SK-N-SH treated with all-trans-retinoic acid at 6 μM for 48 hours (cell line): ENCODE measurements around the gene AGR3.

Experiments
- ATAC-seq: fragments of 200-7000 bp; cut with Tn5 transposase; 3 replicates; pipeline ENCODE4 v1.9.1; 2020; ENCODE audit warnings: mild to moderate bottlenecking, moderate library complexity
- ARNTL ChIP-seq: fragments of 450-650 bp; formaldehyde crosslinking; IDR thresholded peaks from 2 replicates; pipeline ENCODE4 v1.5.0; 2020; ENCODE audit warnings: low read depth, mild to moderate bottlenecking, moderate library complexity, borderline replicate concordance
- BACH2 ChIP-seq: fragments of 250-450 bp; sonication (Bioruptor Pico); IDR thresholded peaks from 2 replicates; pipeline ENCODE4 v1.9.0; 2021; ENCODE audit warnings: mild to moderate bottlenecking, borderline replicate concordance
- CSDC2 ChIP-seq: fragments of 250-450 bp; sonication (Bioruptor Pico); IDR thresholded peaks from 2 replicates; pipeline ENCODE4 v1.5.0; 2020; ENCODE audit warnings: mild to moderate bottlenecking, moderate library complexity
- ESRRG ChIP-seq: fragments of 250-450 bp; sonication (Bioruptor Pico); IDR thresholded peaks from 2 replicates; pipeline ENCODE4 v1.6.1; 2021; ENCODE audit warnings: mild to moderate bottlenecking
- GLIS3 ChIP-seq: fragments of 250-450 bp; sonication (Bioruptor Pico); IDR thresholded peaks from 2 replicates; pipeline ENCODE4 v1.5.0; 2020; ENCODE audit warnings: mild to moderate bottlenecking, moderate library complexity
- ISL1 ChIP-seq: fragments of 250-450 bp; sonication (Bioruptor Pico); IDR thresholded peaks from 2 replicates; pipeline ENCODE4 v2.1.2; 2022; ENCODE audit warnings: mild to moderate bottlenecking, moderate library complexity
- OSR1 ChIP-seq: fragments of 250-450 bp; sonication (Bioruptor Pico); IDR thresholded peaks from 2 replicates; pipeline ENCODE4 v1.8.0; 2022; ENCODE audit warnings: moderate library complexity, mild to moderate bottlenecking, inconsistent platforms
- PPARA ChIP-seq: fragments of 250-450 bp; sonication (Bioruptor Pico); IDR thresholded peaks from 2 replicates; pipeline ENCODE4 v1.5.0; 2020; ENCODE audit warnings: mild to moderate bottlenecking, borderline replicate concordance
- SNAI2 ChIP-seq: fragments of 250-450 bp; sonication (Bioruptor Pico); IDR thresholded peaks from 2 replicates; pipeline ENCODE4 v1.5.0; 2020; ENCODE audit warnings: mild to moderate bottlenecking, moderate library complexity
- TCF4 ChIP-seq: fragments of 250-450 bp; sonication (Bioruptor Pico); IDR thresholded peaks from 2 replicates; pipeline ENCODE4 v1.8.0; 2021; ENCODE audit warnings: mild to moderate bottlenecking, moderate library complexity, borderline replicate concordance
- TOX ChIP-seq: fragments of 250-450 bp; sonication (Bioruptor Pico); IDR thresholded peaks from 2 replicates; pipeline ENCODE4 v1.8.0; 2021; ENCODE audit warnings: mild to moderate bottlenecking, moderate library complexity, borderline replicate concordance
- TSHZ2 ChIP-seq: fragments of 250-450 bp; sonication (Bioruptor Pico); IDR thresholded peaks from 2 replicates; pipeline ENCODE4 v1.5.0; 2020; ENCODE audit warnings: mild to moderate bottlenecking, moderate library complexity
- ZC3H10 ChIP-seq: fragments of 250-450 bp; sonication (Bioruptor Pico); IDR thresholded peaks from 2 replicates; pipeline ENCODE4 v1.5.1; 2021; ENCODE audit warnings: mild to moderate bottlenecking, moderate library complexity
- ZFP3 ChIP-seq: fragments of 250-450 bp; sonication (Bioruptor Pico); IDR thresholded peaks from 2 replicates; pipeline ENCODE4 v1.5.0; 2020; ENCODE audit warnings: mild to moderate bottlenecking, moderate library complexity
- ZFP30 ChIP-seq: fragments of 450-650 bp; formaldehyde crosslinking; IDR thresholded peaks from 2 replicates; pipeline ENCODE4 v1.5.0; 2022; ENCODE audit warnings: mild to moderate bottlenecking, moderate library complexity
- ZNF565 ChIP-seq: fragments of 450-650 bp; formaldehyde crosslinking; conservative IDR thresholded peaks from 2 replicates; pipeline ENCODE4 v1.5.0; 2020; ENCODE audit warnings: low read depth, mild to moderate bottlenecking, moderate library complexity
- ZNF70 ChIP-seq: fragments of 450-650 bp; formaldehyde crosslinking; IDR thresholded peaks from 2 replicates; pipeline ENCODE4 v1.5.0; 2020; ENCODE audit warnings: mild to moderate bottlenecking, moderate library complexity
- ZNF8 ChIP-seq: fragments of 450-650 bp; formaldehyde crosslinking; IDR thresholded peaks from 2 replicates; pipeline ENCODE4 v1.5.0; 2020; ENCODE audit warnings: mild to moderate bottlenecking, moderate library complexity
- TF ChIP-seq, protein P1 (sequence below): fragments of 250-450 bp; sonication (Bioruptor Pico); IDR thresholded peaks from 2 replicates; pipeline ENCODE4 v1.5.1; 2020; ENCODE audit warnings: low read depth, mild to moderate bottlenecking, moderate library complexity
- TF ChIP-seq, protein P2 (sequence below): fragments of 250-450 bp; sonication (Bioruptor Pico); IDR thresholded peaks from 2 replicates; pipeline ENCODE4 v1.8.0; 2020; ENCODE audit warnings: mild to moderate bottlenecking, moderate library complexity, borderline replicate concordance
- TF ChIP-seq, protein P3 (sequence below): fragments of 250-450 bp; sonication (Bioruptor Pico); IDR thresholded peaks from 2 replicates; pipeline ENCODE4 v1.5.1; 2021; ENCODE audit warnings: mild to moderate bottlenecking, moderate library complexity

AGR3 gene

GRCh38 chr7:16918288-16918895, 36.6 kb upstream of the AGR3 start:
- no peak for TF ChIP-seq TSHZ2 (CRISPR knock-in tag)
- TF ChIP-seq BACH2, result no peak
- TF ChIP-seq ARNTL (CRISPR knock-in tag), result no peak
- TF ChIP-seq PPARA (CRISPR knock-in tag), result no peak
- TF ChIP-seq GLIS3, result no peak
- no peak for TF ChIP-seq ZFP30 (CRISPR knock-in tag)
- TF ChIP-seq SNAI2 (CRISPR knock-in tag), result no peak
- TF ChIP-seq OSR1 (CRISPR knock-in tag), result no peak
- TF ChIP-seq, protein P1, sequence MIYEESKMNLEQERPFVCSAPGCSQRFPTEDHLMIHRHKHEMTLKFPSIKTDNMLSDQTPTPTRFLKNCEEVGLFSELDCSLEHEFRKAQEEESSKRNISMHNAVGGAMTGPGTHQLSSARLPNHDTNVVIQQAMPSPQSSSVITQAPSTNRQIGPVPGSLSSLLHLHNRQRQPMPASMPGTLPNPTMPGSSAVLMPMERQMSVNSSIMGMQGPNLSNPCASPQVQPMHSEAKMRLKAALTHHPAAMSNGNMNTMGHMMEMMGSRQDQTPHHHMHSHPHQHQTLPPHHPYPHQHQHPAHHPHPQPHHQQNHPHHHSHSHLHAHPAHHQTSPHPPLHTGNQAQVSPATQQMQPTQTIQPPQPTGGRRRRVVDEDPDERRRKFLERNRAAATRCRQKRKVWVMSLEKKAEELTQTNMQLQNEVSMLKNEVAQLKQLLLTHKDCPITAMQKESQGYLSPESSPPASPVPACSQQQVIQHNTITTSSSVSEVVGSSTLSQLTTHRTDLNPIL (CRISPR knock-in tag), result no peak
- no peak for TF ChIP-seq ESRRG (CRISPR knock-in tag)
- no peak for TF ChIP-seq CSDC2 (CRISPR knock-in tag)
- TF ChIP-seq, protein P2, sequence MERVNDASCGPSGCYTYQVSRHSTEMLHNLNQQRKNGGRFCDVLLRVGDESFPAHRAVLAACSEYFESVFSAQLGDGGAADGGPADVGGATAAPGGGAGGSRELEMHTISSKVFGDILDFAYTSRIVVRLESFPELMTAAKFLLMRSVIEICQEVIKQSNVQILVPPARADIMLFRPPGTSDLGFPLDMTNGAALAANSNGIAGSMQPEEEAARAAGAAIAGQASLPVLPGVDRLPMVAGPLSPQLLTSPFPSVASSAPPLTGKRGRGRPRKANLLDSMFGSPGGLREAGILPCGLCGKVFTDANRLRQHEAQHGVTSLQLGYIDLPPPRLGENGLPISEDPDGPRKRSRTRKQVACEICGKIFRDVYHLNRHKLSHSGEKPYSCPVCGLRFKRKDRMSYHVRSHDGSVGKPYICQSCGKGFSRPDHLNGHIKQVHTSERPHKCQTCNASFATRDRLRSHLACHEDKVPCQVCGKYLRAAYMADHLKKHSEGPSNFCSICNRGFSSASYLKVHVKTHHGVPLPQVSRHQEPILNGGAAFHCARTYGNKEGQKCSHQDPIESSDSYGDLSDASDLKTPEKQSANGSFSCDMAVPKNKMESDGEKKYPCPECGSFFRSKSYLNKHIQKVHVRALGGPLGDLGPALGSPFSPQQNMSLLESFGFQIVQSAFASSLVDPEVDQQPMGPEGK, result no peak
- TF ChIP-seq ZNF565 (CRISPR knock-in tag), result no peak
- no peak for TF ChIP-seq ISL1 (CRISPR knock-in tag)
- no peak for TF ChIP-seq TOX (CRISPR knock-in tag)
- no peak for TF ChIP-seq ZNF8
- no peak for TF ChIP-seq ZC3H10 (CRISPR knock-in tag)
- no peak for TF ChIP-seq ZFP3 (CRISPR knock-in tag)
- ATAC-seq, result no peak

DNA sequence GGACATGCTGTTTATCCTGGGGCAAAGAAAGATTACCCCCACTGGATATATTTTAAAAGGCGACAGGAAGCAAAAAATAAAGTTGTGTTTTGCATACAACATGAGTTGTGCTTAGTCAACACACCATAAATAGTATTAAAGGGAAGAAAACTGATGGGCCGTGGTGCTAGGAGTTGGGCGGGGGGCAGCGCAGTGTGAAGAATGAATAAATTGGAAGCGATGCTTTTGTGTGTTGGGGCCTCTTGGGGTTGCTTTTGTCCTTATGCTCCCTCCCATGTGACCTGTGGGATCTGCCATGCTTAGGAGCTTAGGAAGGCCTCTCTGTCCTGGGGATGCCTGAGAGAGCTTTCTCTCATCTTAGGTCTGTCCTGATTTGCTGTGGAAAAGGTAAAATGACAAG, 35.0 kb upstream of the AGR3 start:
- ATAC-seq, result no peak
- TF ChIP-seq ZFP30 (CRISPR knock-in tag) (no peak), GLIS3 (no peak), CSDC2 (CRISPR knock-in tag) (no peak), ESRRG (CRISPR knock-in tag) (no peak), ARNTL (CRISPR knock-in tag) (no peak), TCF4 (no peak)
- TF ChIP-seq, protein P3, sequence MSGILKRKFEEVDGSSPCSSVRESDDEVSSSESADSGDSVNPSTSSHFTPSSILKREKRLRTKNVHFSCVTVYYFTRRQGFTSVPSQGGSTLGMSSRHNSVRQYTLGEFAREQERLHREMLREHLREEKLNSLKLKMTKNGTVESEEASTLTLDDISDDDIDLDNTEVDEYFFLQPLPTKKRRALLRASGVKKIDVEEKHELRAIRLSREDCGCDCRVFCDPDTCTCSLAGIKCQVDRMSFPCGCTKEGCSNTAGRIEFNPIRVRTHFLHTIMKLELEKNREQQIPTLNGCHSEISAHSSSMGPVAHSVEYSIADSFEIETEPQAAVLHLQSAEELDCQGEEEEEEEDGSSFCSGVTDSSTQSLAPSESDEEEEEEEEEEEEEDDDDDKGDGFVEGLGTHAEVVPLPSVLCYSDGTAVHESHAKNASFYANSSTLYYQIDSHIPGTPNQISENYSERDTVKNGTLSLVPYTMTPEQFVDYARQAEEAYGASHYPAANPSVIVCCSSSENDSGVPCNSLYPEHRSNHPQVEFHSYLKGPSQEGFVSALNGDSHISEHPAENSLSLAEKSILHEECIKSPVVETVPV, result no peak
- TF ChIP-seq, all 23 proteins: peak for 0

- ATAC-seq, result peak; percentile 75
- TF ChIP-seq GLIS3 (no peak), ZC3H10 (CRISPR knock-in tag) (no peak), ZNF8 (no peak), TOX (CRISPR knock-in tag) (no peak), BACH2 (no peak), ZFP3 (CRISPR knock-in tag) (no peak), CSDC2 (CRISPR knock-in tag) (no peak), TCF4 (no peak), ZNF70 (CRISPR knock-in tag) (no peak), ISL1 (CRISPR knock-in tag) (no peak), ZNF565 (CRISPR knock-in tag) (no peak), PPARA (CRISPR knock-in tag) (no peak), TSHZ2 (CRISPR knock-in tag) (no peak)
Observed at GRCh38 chr7:16916105-16916639, 34.4 kb upstream of the AGR3 start.
